GM12865 (cell line): ENCODE data around the gene POU6F2.

Experiments used
- DNase-seq: peaks from one replicate; pipeline ENCODE4 v3.0.0; 2010; ENCODE audit warnings: low read depth
- H3K4me3 ChIP-seq: 2 replicates; pipeline ENCODE4 v1.5.1; 2011; ENCODE audit warnings: mild to moderate bottlenecking, low read depth, low read length, control low read depth
- CTCF ChIP-seq: IDR thresholded peaks from 2 replicates; pipeline ENCODE4 v1.5.1; 2011; ENCODE audit warnings: low read length, control low read depth, low read depth, inconsistent platforms; ENCODE audit not compliant: insufficient read depth; ENCODE audit errors: missing control alignments

POU6F2 gene

GRCh38 chr7:39383136-39383535 lies 405.4 kb downstream of the POU6F2 start:
- TF ChIP-seq CTCF, result no peak
- no peak for DNase-seq
- no peak overlapping the region for H3K4me3 ChIP-seq

GRCh38 chr7:39384386-39384785 lies 406.7 kb downstream of the POU6F2 start:
- H3K4me3 ChIP-seq, result no peak overlapping the region
- DNase-seq, result no peak
- no peak for TF ChIP-seq CTCF

GRCh38 chr7:39386718-39387117 lies 409.0 kb downstream of the POU6F2 start:
- H3K4me3 ChIP-seq, result no peak overlapping the region
- no peak for DNase-seq
- TF ChIP-seq CTCF, result no peak

- no peak for DNase-seq
- H3K4me3 ChIP-seq, result no peak overlapping the region
- no peak for TF ChIP-seq CTCF
Measured at GRCh38 chr7:39392151-39392550, 414.4 kb downstream of the POU6F2 start.

- TF ChIP-seq CTCF, result no peak
- H3K4me3 ChIP-seq, result no peak overlapping the region
- no peak for DNase-seq
Measured at GRCh38 chr7:39394105-39394680, 416.5 kb downstream of the POU6F2 start.

- no peak overlapping the region for H3K4me3 ChIP-seq
- TF ChIP-seq CTCF, result no peak
- DNase-seq, result no peak
Measured at GRCh38 chr7:39399458-39399857, 421.7 kb downstream of the POU6F2 start.

- no peak for DNase-seq
- TF ChIP-seq CTCF, result no peak
- no peak overlapping the region for H3K4me3 ChIP-seq
Measured at GRCh38 chr7:39399986-39400385, 422.3 kb downstream of the POU6F2 start.
